ENCODE measurements around the gene EMD. TPM values are rescaled to one million over a fixed set of nuclear protein-coding genes. Genes with fewer than 3 reads are reported as not detected.

Gene EMD
- total RNA-seq, 1 experiment from 2014 or later = 115 TPM

DNA sequence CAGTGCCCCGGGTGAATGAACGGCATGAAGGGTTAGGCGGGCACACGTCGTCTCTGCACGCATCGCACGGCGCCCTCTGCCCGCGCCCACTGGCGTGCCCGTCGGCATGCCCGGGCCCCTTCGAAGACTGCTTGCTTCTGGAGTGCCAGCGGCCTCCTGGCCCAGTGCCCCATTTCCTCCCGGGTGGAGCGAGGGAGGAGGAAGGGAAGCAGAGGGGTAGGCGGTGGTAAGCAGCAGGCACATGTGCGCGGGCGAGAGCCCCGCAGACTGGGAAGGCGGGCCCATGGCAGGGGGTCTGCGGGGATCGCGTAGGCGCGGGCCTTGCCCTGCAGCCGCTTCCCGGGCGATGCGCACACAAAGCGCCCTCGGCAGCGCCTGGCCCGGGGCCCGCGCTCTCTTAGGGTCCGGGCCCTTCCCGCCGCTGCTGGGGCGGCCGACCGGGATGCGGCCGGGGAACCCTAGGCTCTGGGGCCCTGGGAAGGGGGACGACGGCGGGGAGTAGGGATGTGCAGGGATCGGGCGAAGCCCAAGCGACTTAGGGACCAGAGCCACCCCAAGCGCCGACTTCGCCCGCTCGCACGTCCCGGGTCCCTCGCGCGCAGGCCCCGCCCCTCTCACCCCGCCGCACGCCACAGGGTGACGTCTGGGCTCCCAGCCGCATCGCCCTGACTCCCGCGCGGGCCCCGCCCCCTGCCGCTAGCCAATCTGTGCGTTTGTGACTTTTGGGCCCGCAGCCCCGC, 866 bp upstream of the EMD start:
- Mint-ChIP-seq H3K27me3 (ENCODE audit: low read depth) (no peaks in the 10 kb centered on the region), H3K36me3 (ENCODE audit: insufficient read depth in 1 of 3, low read depth in 3 of 3) (peaks cover 15 to 25% (median 24%) of the 10 kb centered on the region in 3 experiments), H3K9me3 (peaks cover 48 to 54% of the 10 kb centered on the region in 2 experiments), H3K4me1 (peaks cover 9 to 37% of the 10 kb centered on the region in 2 experiments), H3K27ac (peak overlapping the region in 1 of 3 experiments; percentile 68; a peak in 1 of 7 replicates), H3K4me3 (peak overlapping the region; percentile 52 to 89)
- no peak overlapping the region for H2BK20ac ChIP-seq (ENCODE audit: low read depth, low read length, poor library complexity, severe bottlenecking)
- no peak overlapping the region for H4K5ac ChIP-seq (ENCODE audit: insufficient read length, low read depth, low read length)
- TF ChIP-seq CTCF (conservative IDR thresholded peaks at IDR 0.05) = no peak
- no peaks in the 10 kb centered on the region for H4K20me1 ChIP-seq (ENCODE audit: control insufficient read depth, insufficient read depth, insufficient read length)
- no CpG with 5 or more reads among the region's 79 CpGs for WGBS (ENCODE audit: extremely low coverage, insufficient read length, low lambda C conversion rate)
- peaks cover 9% of the 10 kb centered on the region for H3K23me2 ChIP-seq (ENCODE audit: insufficient read length, low read depth, low read length, poor library complexity, severe bottlenecking)
- H3K4ac ChIP-seq (ENCODE audit: low read depth, low read length) = no peak overlapping the region
- no peak overlapping the region for H2BK12ac ChIP-seq (ENCODE audit: insufficient read length, low read depth, low read length)
- no peaks in the 10 kb centered on the region; the same call in 1 of the 2 replicates for H3K79me2 ChIP-seq (ENCODE audit: insufficient read depth, low read length)
- H2AK5ac ChIP-seq (ENCODE audit: insufficient read length, low read length) = no peak overlapping the region
- no peak overlapping the region for H2BK5ac ChIP-seq (ENCODE audit: insufficient read length, low read length)
- H2BK120ac ChIP-seq (ENCODE audit: low read depth, low read length, poor library complexity, severe bottlenecking) = no peak overlapping the region
- no peaks in the 10 kb centered on the region for H3K27me3 ChIP-seq (ENCODE audit: insufficient read depth, low read length)
- H3K9me3 ChIP-seq (ENCODE audit: control insufficient read depth, low read depth, low read length) = peaks cover 5% of the 10 kb centered on the region
- H4K8ac ChIP-seq (replicated peaks; ENCODE audit: insufficient read length, low read depth, low read length) = no peak overlapping the region
- H2BK15ac ChIP-seq (ENCODE audit: low read depth, low read length) = no peak overlapping the region
- no peak overlapping the region for H2AFZ ChIP-seq (ENCODE audit: low read length)
- H3K4me1 ChIP-seq (ENCODE audit: insufficient read depth, low read length) = no peaks in the 10 kb centered on the region; the same call in 1 of the 2 replicates
- no peak overlapping the region for H3K56ac ChIP-seq (ENCODE audit: insufficient read length, low read depth, low read length)
- no peak overlapping the region for H3T11ph ChIP-seq (ENCODE audit: low read length)
- no peak overlapping the region for H3K23ac ChIP-seq (ENCODE audit: insufficient read length, low read depth, low read length)
- H3K79me1 ChIP-seq (ENCODE audit: insufficient read depth, low read depth, low read length, poor library complexity, severe bottlenecking) = no peaks in the 10 kb centered on the region
- peak overlapping the region; percentile 78; the same call in 1 of the 2 replicates for H3K14ac ChIP-seq (ENCODE audit: insufficient read depth, low read length)
- no peak overlapping the region for H4K91ac ChIP-seq (ENCODE audit: insufficient read length, low read depth, low read length)
- no peak overlapping the region for H3K27ac ChIP-seq (ENCODE audit: insufficient read length, low read depth, low read length)
- DNase-seq = peak; percentile 46
- H3K4me2 ChIP-seq (ENCODE audit: insufficient read depth, insufficient read length, low read length) = peak overlapping the region; percentile 29
- peak overlapping the region; percentile 40 for H3K9ac ChIP-seq (ENCODE audit: extremely low read depth, insufficient read length, low read length)
- peak overlapping the region; percentile 88 for H3K18ac ChIP-seq (ENCODE audit: insufficient read length, low read depth, low read length)
